GM23338 (cell line): ENCODE measurements around the gene DTNBP1. TPM values are rescaled to one million over a fixed set of nuclear protein-coding genes. Genes with fewer than 3 reads are reported as not detected.

Experiments used
- ATAC-seq: fragments of 200-7000 bp; cut with Tn5 transposase; 3 replicates; pipeline ENCODE4 v1.9.1; 2020
- DNase-seq: peaks from one replicate; pipeline ENCODE4 v3.0.0-alpha.2; 2015; ENCODE audit warnings: low spot score
- H2AFZ ChIP-seq: fragments of 200-600 bp; sonication (generic); 2 replicates; pipeline ENCODE4 v1.8.0; 2016; ENCODE audit warnings: antibody characterized with exemption, mild to moderate bottlenecking, moderate library complexity
- H3F3A ChIP-seq: fragments of 200-600 bp; sonication (generic); replicated peaks from 2 replicates; pipeline ENCODE4 v1.8.0; 2017; ENCODE audit warnings: antibody characterized with exemption, mixed run types, low read depth
- H3K27ac ChIP-seq: fragments of 200-600 bp; sonication (generic); 2 replicates; pipeline ENCODE4 v1.6.1; 2016; ENCODE audit warnings: low read depth
- H3K27me3 ChIP-seq: fragments of 200-600 bp; sonication (generic); 2 replicates; pipeline ENCODE4 v1.8.0; 2016; ENCODE audit warnings: mild to moderate bottlenecking, mixed run types, moderate library complexity; ENCODE audit not compliant: insufficient read depth
- H3K36me3 ChIP-seq: fragments of 200-600 bp; sonication (generic); 2 replicates; pipeline ENCODE4 v1.8.0; 2016; ENCODE audit warnings: mild to moderate bottlenecking; ENCODE audit not compliant: insufficient read depth
- H3K4me1 ChIP-seq: fragments of 200-600 bp; sonication (generic); 2 replicates; pipeline ENCODE4 v1.8.0; 2016; ENCODE audit warnings: mild to moderate bottlenecking, moderate library complexity; ENCODE audit not compliant: insufficient read depth
- H3K4me2 ChIP-seq: fragments of 200-600 bp; sonication (generic); 2 replicates; pipeline ENCODE4 v1.7.1; 2017; ENCODE audit warnings: mixed run types
- H3K4me3 ChIP-seq: fragments of 200-600 bp; sonication (generic); 2 replicates; pipeline ENCODE4 v1.6.1; 2016; ENCODE audit warnings: mixed run types
- H3K79me2 ChIP-seq: fragments of 200-600 bp; sonication (generic); replicated peaks from 2 replicates; pipeline ENCODE4 v1.8.0; 2017; ENCODE audit warnings: mild to moderate bottlenecking; ENCODE audit not compliant: insufficient read depth
- H3K9me2 ChIP-seq: fragments of 200-600 bp; sonication (generic); 2 replicates; pipeline ENCODE4 v1.8.0; 2017; ENCODE audit not compliant: insufficient read depth
- H4K20me1 ChIP-seq: fragments of 200-600 bp; sonication (generic); replicated peaks from 2 replicates; pipeline ENCODE4 v1.8.0; 2017; ENCODE audit warnings: mild to moderate bottlenecking; ENCODE audit not compliant: insufficient read depth
- H3K27ac Mint-ChIP-seq: 2 replicates; pipeline ENCODE4 v1.8.0; 2020; ENCODE audit warnings: inconsistent platforms, mild to moderate bottlenecking, moderate library complexity, mixed read lengths
- H3K27me3 Mint-ChIP-seq: 3 replicates; pipeline ENCODE4 v1.8.0; 2022; ENCODE audit warnings: low read depth, mild to moderate bottlenecking, moderate library complexity, mixed read lengths, inconsistent platforms; ENCODE audit not compliant: insufficient read depth, poor library complexity
- H3K36me3 Mint-ChIP-seq: 3 replicates; pipeline ENCODE4 v1.8.0; 2021; ENCODE audit warnings: low read depth, mild to moderate bottlenecking, inconsistent platforms, moderate library complexity, mixed read lengths
- H3K4me1 Mint-ChIP-seq: 3 replicates; pipeline ENCODE4 v1.8.0; 2020; ENCODE audit warnings: mild to moderate bottlenecking, inconsistent platforms, mixed read lengths
- H3K4me3 Mint-ChIP-seq: 3 replicates; pipeline ENCODE4 v1.8.0; 2021; ENCODE audit warnings: moderate library complexity, mild to moderate bottlenecking, inconsistent platforms, mixed read lengths
- H3K9me3 Mint-ChIP-seq: 3 replicates; pipeline ENCODE4 v1.8.0; 2020; ENCODE audit warnings: moderate library complexity, mild to moderate bottlenecking, inconsistent platforms, mixed read lengths
- CREB1 ChIP-seq: fragments of 250-450 bp; sonication (Bioruptor Pico); IDR thresholded peaks from 2 replicates; pipeline ENCODE4 v1.5.0; 2020; ENCODE audit warnings: low read depth, mild to moderate bottlenecking, moderate library complexity
- EZH2 ChIP-seq: fragments of 200-600 bp; sonication (generic); IDR thresholded peaks from one replicate; pipeline ENCODE4 v1.8.0; 2017; ENCODE audit warnings: antibody characterized with exemption, mild to moderate bottlenecking, low read depth; ENCODE audit not compliant: unreplicated experiment
- EZH2phosphoT487 ChIP-seq: fragments of 200-600 bp; sonication (generic); IDR thresholded peaks from one replicate; pipeline ENCODE4 v1.8.1; 2018; ENCODE audit warnings: antibody characterized with exemption; ENCODE audit not compliant: unreplicated experiment
- NANOG ChIP-seq: IDR thresholded peaks from 2 replicates; pipeline ENCODE4 v1.6.1; 2016; ENCODE audit warnings: antibody characterized with exemption, borderline replicate concordance
- POLR2AphosphoS5 ChIP-seq: IDR thresholded peaks from 2 replicates; pipeline ENCODE4 v1.6.1; 2016; ENCODE audit warnings: antibody characterized with exemption, low read depth
- STAT1 ChIP-seq: IDR thresholded peaks from one replicate; pipeline ENCODE4 v1.6.1; 2016; ENCODE audit warnings: antibody characterized with exemption; ENCODE audit not compliant: unreplicated experiment
- ZNF114 ChIP-seq: fragments of 250-450 bp; sonication (Bioruptor Pico); IDR thresholded peaks from 2 replicates; pipeline ENCODE4 v1.5.0; 2020; ENCODE audit warnings: mild to moderate bottlenecking, moderate library complexity
- ZNF331 ChIP-seq: fragments of 250-450 bp; sonication (Bioruptor Pico); IDR thresholded peaks from 2 replicates; pipeline ENCODE4 v1.5.0; 2020; ENCODE audit warnings: low read depth, mild to moderate bottlenecking, moderate library complexity
- polyA plus RNA-seq: library from polyadenylated mRNA; unstranded; fragments of >200 nt; fragmentation: Nextera tagmentation; extraction: Ambion mirVana; gene quantifications from 2 replicates; pipeline ENCODE4 v1.2.1, GENCODE V29; 2016
- total RNA-seq: library from RNA; depleted of rRNA; stranded (reverse); fragments of >200 nt; shearing (Covaris generic); gene quantifications from 2 replicates; pipeline ENCODE4 v1.2.3, GENCODE V29; 2014
- TF ChIP-seq, protein P1 (sequence below), 2 experiments: fragments of 200-600 bp in 1 of 2; sonication (generic) in 1 of 2; conservative IDR thresholded peaks; 2 replicates each; pipeline versions ENCODE4 v1.5.1 to v1.6.1; 2016 to 2017; ENCODE audit warnings: antibody characterized with exemption in 2 of 2, low read depth in 2 of 2, mild to moderate bottlenecking in 2 of 2, moderate library complexity in 1 of 2
- TF ChIP-seq, protein P2 (sequence below): IDR thresholded peaks from one replicate; pipeline ENCODE4 v1.6.1; 2018; ENCODE audit warnings: antibody characterized with exemption; ENCODE audit not compliant: unreplicated experiment
- TF ChIP-seq, protein P3 (sequence below): IDR thresholded peaks from 2 replicates; pipeline ENCODE4 v1.6.1; 2016; ENCODE audit warnings: antibody characterized with exemption
- TF ChIP-seq, protein P4 (sequence below): fragments of 250-450 bp; sonication (Bioruptor Pico); IDR thresholded peaks from 2 replicates; pipeline ENCODE4 v1.5.0; 2020; ENCODE audit warnings: mild to moderate bottlenecking, moderate library complexity

DTNBP1 gene
- total and polyA plus RNA-seq, 2 experiments from 2014 or later = 12.1 to 20.1 TPM

DNA sequence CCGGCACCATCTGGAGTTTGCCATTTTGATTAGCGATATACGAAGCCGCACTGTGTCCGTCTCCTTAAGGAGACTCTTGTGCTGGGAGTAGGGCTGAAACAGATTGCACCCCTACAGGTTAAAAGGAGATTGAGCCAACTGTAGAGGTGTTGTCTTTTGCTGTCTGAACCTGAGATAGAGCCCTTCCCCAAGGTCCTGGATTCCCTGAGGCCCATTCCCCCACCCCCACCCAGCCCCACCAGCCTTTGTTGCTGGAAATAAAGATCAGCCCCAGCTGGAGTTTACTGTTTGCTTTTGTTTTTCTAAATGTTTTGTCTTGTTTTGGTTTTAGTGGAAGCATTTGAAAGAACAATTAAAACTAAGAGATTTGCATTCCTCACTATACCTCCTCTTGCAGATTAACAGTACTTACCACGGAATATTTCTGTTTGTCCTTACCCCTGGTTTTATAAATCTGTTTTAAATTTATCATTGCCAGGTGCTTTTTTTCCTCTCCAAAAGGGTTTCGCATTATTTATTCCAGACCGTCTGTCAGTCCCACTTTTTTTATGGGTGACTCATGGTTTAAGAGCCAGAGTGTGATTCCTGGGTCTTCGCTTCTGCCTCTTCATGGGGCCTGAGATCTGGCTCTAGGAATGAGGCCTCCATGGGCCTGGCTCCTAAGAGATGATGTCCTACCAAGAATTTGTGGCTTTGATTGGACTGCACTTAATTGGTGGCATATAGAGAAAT lies 169.2 kb downstream of the DTNBP1 start (continued):
- TF ChIP-seq ZNF114 (CRISPR knock-in tag) (no peak), EZH2phosphoT487 (no peak), CREB1 (CRISPR knock-in tag) (no peak)

DNA sequence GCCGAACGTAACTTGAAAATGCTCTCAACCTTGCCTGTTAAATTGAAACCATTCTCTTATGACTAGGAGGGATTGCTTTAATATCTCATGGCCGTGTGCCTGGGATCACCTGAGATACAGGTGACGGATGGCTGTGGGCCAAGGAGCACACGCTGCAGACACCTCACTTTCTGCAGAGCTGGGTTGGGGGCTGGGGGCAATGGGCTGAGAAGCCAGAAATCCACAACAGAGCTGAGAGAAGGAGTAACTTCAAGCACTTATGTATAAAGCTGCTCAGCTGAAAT lies 170.9 kb downstream of the DTNBP1 start:
- H3K4me1 ChIP-seq = peaks cover 58% of the 10 kb centered on the region
- H3K4me3 ChIP-seq = no peak overlapping the region
- H3K27ac ChIP-seq = no peak overlapping the region
- H3K4me2 ChIP-seq = peak overlapping the region; percentile 87
- no peak overlapping the region for H2AFZ ChIP-seq
- Mint-ChIP-seq H3K27ac (no peak overlapping the region; the same call in 1 of the 2 replicates), H3K4me1 (peaks cover 82% of the 10 kb centered on the region), H3K27me3 (peaks cover 46% of the 10 kb centered on the region), H3K9me3 (no peaks in the 10 kb centered on the region; the same call in 2 of the 3 replicates), H3K4me3 (0 out of 3 replicates have a peak overlapping the region, but pooled peaks have one; percentile 5), H3K36me3 (peaks cover 73% of the 10 kb centered on the region)
- H3K9me2 ChIP-seq = no peaks in the 10 kb centered on the region
- DNase-seq (no peak), ATAC-seq (no peak)
- peaks cover 96% of the 10 kb centered on the region for H3K79me2 ChIP-seq
- no peaks in the 10 kb centered on the region for H3K27me3 ChIP-seq
- H4K20me1 ChIP-seq = peaks cover 84% of the 10 kb centered on the region
- H3F3A ChIP-seq = peaks cover 39% of the 10 kb centered on the region
- peaks cover 39% of the 10 kb centered on the region for H3K36me3 ChIP-seq
- no peak for TF ChIP-seq NANOG
- TF ChIP-seq, protein P1, sequence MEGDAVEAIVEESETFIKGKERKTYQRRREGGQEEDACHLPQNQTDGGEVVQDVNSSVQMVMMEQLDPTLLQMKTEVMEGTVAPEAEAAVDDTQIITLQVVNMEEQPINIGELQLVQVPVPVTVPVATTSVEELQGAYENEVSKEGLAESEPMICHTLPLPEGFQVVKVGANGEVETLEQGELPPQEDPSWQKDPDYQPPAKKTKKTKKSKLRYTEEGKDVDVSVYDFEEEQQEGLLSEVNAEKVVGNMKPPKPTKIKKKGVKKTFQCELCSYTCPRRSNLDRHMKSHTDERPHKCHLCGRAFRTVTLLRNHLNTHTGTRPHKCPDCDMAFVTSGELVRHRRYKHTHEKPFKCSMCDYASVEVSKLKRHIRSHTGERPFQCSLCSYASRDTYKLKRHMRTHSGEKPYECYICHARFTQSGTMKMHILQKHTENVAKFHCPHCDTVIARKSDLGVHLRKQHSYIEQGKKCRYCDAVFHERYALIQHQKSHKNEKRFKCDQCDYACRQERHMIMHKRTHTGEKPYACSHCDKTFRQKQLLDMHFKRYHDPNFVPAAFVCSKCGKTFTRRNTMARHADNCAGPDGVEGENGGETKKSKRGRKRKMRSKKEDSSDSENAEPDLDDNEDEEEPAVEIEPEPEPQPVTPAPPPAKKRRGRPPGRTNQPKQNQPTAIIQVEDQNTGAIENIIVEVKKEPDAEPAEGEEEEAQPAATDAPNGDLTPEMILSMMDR (conservative IDR thresholded peaks at IDR 0.05; ENCODE audit: low read depth in 2 of 2) = no peak
- TF ChIP-seq POLR2AphosphoS5 = no peak
- TF ChIP-seq EZH2 = no peak
- TF ChIP-seq, protein P2, sequence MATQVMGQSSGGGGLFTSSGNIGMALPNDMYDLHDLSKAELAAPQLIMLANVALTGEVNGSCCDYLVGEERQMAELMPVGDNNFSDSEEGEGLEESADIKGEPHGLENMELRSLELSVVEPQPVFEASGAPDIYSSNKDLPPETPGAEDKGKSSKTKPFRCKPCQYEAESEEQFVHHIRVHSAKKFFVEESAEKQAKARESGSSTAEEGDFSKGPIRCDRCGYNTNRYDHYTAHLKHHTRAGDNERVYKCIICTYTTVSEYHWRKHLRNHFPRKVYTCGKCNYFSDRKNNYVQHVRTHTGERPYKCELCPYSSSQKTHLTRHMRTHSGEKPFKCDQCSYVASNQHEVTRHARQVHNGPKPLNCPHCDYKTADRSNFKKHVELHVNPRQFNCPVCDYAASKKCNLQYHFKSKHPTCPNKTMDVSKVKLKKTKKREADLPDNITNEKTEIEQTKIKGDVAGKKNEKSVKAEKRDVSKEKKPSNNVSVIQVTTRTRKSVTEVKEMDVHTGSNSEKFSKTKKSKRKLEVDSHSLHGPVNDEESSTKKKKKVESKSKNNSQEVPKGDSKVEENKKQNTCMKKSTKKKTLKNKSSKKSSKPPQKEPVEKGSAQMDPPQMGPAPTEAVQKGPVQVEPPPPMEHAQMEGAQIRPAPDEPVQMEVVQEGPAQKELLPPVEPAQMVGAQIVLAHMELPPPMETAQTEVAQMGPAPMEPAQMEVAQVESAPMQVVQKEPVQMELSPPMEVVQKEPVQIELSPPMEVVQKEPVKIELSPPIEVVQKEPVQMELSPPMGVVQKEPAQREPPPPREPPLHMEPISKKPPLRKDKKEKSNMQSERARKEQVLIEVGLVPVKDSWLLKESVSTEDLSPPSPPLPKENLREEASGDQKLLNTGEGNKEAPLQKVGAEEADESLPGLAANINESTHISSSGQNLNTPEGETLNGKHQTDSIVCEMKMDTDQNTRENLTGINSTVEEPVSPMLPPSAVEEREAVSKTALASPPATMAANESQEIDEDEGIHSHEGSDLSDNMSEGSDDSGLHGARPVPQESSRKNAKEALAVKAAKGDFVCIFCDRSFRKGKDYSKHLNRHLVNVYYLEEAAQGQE = no peak
- no peak for TF ChIP-seq STAT1
- no peak for TF ChIP-seq CREB1 (CRISPR knock-in tag)
- no peak for TF ChIP-seq ZNF114 (CRISPR knock-in tag)
- no peak for TF ChIP-seq EZH2phosphoT487
- TF ChIP-seq, protein P3, sequence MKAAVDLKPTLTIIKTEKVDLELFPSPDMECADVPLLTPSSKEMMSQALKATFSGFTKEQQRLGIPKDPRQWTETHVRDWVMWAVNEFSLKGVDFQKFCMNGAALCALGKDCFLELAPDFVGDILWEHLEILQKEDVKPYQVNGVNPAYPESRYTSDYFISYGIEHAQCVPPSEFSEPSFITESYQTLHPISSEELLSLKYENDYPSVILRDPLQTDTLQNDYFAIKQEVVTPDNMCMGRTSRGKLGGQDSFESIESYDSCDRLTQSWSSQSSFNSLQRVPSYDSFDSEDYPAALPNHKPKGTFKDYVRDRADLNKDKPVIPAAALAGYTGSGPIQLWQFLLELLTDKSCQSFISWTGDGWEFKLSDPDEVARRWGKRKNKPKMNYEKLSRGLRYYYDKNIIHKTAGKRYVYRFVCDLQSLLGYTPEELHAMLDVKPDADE = no peak
- TF ChIP-seq, protein P4, sequence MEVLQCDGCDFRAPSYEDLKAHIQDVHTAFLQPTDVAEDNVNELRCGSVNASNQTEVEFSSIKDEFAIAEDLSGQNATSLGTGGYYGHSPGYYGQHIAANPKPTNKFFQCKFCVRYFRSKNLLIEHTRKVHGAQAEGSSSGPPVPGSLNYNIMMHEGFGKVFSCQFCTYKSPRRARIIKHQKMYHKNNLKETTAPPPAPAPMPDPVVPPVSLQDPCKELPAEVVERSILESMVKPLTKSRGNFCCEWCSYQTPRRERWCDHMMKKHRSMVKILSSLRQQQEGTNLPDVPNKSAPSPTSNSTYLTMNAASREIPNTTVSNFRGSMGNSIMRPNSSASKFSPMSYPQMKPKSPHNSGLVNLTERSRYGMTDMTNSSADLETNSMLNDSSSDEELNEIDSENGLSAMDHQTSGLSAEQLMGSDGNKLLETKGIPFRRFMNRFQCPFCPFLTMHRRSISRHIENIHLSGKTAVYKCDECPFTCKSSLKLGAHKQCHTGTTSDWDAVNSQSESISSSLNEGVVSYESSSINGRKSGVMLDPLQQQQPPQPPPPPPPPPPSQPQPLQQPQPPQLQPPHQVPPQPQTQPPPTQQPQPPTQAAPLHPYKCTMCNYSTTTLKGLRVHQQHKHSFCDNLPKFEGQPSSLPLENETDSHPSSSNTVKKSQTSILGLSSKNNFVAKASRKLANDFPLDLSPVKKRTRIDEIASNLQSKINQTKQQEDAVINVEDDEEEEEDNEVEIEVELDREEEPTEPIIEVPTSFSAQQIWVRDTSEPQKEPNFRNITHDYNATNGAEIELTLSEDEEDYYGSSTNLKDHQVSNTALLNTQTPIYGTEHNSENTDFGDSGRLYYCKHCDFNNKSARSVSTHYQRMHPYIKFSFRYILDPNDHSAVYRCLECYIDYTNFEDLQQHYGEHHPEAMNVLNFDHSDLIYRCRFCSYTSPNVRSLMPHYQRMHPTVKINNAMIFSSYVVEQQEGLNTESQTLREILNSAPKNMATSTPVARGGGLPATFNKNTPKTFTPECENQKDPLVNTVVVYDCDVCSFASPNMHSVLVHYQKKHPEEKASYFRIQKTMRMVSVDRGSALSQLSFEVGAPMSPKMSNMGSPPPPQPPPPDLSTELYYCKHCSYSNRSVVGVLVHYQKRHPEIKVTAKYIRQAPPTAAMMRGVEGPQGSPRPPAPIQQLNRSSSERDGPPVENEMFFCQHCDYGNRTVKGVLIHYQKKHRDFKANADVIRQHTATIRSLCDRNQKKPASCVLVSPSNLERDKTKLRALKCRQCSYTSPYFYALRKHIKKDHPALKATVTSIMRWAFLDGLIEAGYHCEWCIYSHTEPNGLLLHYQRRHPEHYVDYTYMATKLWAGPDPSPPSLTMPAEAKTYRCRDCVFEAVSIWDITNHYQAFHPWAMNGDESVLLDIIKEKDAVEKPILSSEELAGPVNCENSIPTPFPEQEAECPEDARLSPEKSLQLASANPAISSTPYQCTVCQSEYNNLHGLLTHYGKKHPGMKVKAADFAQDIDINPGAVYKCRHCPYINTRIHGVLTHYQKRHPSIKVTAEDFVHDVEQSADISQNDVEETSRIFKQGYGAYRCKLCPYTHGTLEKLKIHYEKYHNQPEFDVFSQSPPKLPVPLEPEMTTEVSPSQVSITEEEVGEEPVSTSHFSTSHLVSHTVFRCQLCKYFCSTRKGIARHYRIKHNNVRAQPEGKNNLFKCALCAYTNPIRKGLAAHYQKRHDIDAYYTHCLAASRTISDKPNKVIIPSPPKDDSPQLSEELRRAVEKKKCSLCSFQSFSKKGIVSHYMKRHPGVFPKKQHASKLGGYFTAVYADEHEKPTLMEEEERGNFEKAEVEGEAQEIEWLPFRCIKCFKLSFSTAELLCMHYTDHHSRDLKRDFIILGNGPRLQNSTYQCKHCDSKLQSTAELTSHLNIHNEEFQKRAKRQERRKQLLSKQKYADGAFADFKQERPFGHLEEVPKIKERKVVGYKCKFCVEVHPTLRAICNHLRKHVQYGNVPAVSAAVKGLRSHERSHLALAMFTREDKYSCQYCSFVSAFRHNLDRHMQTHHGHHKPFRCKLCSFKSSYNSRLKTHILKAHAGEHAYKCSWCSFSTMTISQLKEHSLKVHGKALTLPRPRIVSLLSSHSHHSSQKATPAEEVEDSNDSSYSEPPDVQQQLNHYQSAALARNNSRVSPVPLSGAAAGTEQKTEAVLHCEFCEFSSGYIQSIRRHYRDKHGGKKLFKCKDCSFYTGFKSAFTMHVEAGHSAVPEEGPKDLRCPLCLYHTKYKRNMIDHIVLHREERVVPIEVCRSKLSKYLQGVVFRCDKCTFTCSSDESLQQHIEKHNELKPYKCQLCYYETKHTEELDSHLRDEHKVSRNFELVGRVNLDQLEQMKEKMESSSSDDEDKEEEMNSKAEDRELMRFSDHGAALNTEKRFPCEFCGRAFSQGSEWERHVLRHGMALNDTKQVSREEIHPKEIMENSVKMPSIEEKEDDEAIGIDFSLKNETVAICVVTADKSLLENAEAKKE (CRISPR knock-in tag) = no peak
- TF ChIP-seq ZNF331 = no peak
